DOHH2 (cell line): ENCODE measurements around the gene PRDM5.

Source experiments
- H3F3A ChIP-seq: fragments of 200-600 bp; sonication (generic), shearing (Covaris generic); 2 replicates; pipeline ENCODE4 v1.6.0; 2016; ENCODE audit warnings: antibody characterized with exemption, mild to moderate bottlenecking; ENCODE audit not compliant: control insufficient read depth, insufficient read depth
- H3K27ac ChIP-seq: fragments of 200-600 bp; sonication (generic); 2 replicates; pipeline ENCODE4 v1.5.1; 2014; ENCODE audit warnings: low read depth, mild to moderate bottlenecking, low read length, moderate library complexity
- H3K27me3 ChIP-seq: fragments of 200-600 bp; sonication (generic); 2 replicates; pipeline ENCODE4 v1.6.1; 2014; ENCODE audit warnings: mild to moderate bottlenecking, low read length, mixed read lengths; ENCODE audit not compliant: control insufficient read depth
- H3K36me3 ChIP-seq: fragments of 200-600 bp; sonication (generic); 2 replicates; pipeline ENCODE4 v1.6.1; 2014; ENCODE audit warnings: mild to moderate bottlenecking, low read length, moderate library complexity, mixed read lengths; ENCODE audit not compliant: control insufficient read depth
- H3K4me1 ChIP-seq: fragments of 200-600 bp; sonication (generic); 2 replicates; pipeline ENCODE4 v1.6.1; 2014; ENCODE audit warnings: mild to moderate bottlenecking, low read length, mixed read lengths; ENCODE audit not compliant: control insufficient read depth
- H3K4me2 ChIP-seq: fragments of 200-600 bp; sonication (generic); 2 replicates; pipeline ENCODE4 v1.6.0; 2014; ENCODE audit warnings: mild to moderate bottlenecking, low read length, moderate library complexity
- H3K4me3 ChIP-seq: fragments of 200-600 bp; sonication (generic); 2 replicates; pipeline ENCODE4 v1.5.1; 2014; ENCODE audit warnings: mild to moderate bottlenecking, low read length, mixed read lengths
- H3K79me2 ChIP-seq: fragments of 200-600 bp; sonication (generic); 2 replicates; pipeline ENCODE4 v1.6.1; 2014; ENCODE audit warnings: mild to moderate bottlenecking, low read length, mixed read lengths; ENCODE audit not compliant: control insufficient read depth
- H3K9me2 ChIP-seq: fragments of 200-600 bp; sonication (generic); replicated peaks from 2 replicates; pipeline ENCODE4 v1.6.1; 2014; ENCODE audit warnings: mild to moderate bottlenecking, low read length, mixed read lengths; ENCODE audit not compliant: control insufficient read depth
- H3K9me3 ChIP-seq: fragments of 200-600 bp; sonication (generic); 2 replicates; pipeline ENCODE4 v1.6.1; 2014; ENCODE audit warnings: antibody characterized with exemption, low read length, mixed read lengths; ENCODE audit not compliant: control insufficient read depth, insufficient read depth
- H4K20me1 ChIP-seq: fragments of 200-600 bp; sonication (generic); 2 replicates; pipeline ENCODE4 v1.6.0; 2014; ENCODE audit warnings: low read depth, mild to moderate bottlenecking, antibody characterized with exemption, low read length, moderate library complexity; ENCODE audit not compliant: control insufficient read depth, insufficient read depth
- EZH2phosphoT487 ChIP-seq: fragments of 200-600 bp; sonication (generic); IDR thresholded peaks from 2 replicates; pipeline ENCODE4 v1.6.1; 2017; ENCODE audit warnings: borderline replicate concordance, mild to moderate bottlenecking, antibody characterized with exemption, low read length, moderate library complexity, mixed read lengths
- TF ChIP-seq, protein P1 (sequence below): fragments of 200-600 bp; sonication (generic); IDR thresholded peaks from one replicate; pipeline ENCODE4 v1.5.1; 2014; ENCODE audit warnings: antibody characterized with exemption, mild to moderate bottlenecking, low read depth, low read length; ENCODE audit not compliant: poor library complexity, severe bottlenecking

The PRDM5 gene

DNA sequence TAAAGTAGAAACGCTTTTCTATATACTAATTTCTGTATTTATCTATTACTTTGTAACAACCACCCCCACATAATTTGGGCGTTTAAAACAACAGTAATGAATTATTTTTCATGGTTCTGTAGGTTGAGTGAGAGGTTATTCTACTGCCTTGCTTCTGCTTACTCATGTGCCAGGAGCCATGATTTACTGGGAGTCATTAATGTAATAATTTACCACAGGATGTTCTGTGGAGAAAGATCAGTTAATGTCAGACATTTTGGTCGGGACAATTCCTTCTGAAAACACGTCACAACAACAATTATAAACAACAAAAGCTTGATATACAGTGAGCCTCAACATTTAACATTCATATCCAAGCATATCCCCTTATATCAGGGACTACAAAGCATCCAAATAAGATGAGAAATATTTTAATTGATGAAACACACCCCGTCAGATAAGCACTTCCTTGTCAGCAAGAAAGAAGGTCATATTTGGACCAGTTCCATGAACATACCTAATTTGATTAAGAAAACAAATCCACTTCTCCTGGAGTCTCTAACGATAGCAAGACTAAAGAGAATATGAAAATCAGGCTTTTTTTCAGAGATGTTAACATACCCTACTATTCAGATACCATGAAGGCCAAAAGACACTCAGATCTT is 238.5 kb downstream of the PRDM5 start:
- Histone ChIP-seq H3K27ac (no peak overlapping the region), H3K4me2 (no peak overlapping the region), H3K36me3 (no peaks in the 10 kb centered on the region), H3F3A (no peaks in the 10 kb centered on the region), H3K9me3 (no peaks in the 10 kb centered on the region), H3K4me1 (no peaks in the 10 kb centered on the region), H3K79me2 (no peaks in the 10 kb centered on the region), H4K20me1 (no peaks in the 10 kb centered on the region), H3K27me3 (0 out of 2 replicates have a peak, but pooled peaks cover 3% of the 10 kb centered on the region), H3K9me2 (no peaks in the 10 kb centered on the region), H3K4me3 (no peak overlapping the region)
- TF ChIP-seq EZH2phosphoT487 = no peak
- TF ChIP-seq, protein P1, sequence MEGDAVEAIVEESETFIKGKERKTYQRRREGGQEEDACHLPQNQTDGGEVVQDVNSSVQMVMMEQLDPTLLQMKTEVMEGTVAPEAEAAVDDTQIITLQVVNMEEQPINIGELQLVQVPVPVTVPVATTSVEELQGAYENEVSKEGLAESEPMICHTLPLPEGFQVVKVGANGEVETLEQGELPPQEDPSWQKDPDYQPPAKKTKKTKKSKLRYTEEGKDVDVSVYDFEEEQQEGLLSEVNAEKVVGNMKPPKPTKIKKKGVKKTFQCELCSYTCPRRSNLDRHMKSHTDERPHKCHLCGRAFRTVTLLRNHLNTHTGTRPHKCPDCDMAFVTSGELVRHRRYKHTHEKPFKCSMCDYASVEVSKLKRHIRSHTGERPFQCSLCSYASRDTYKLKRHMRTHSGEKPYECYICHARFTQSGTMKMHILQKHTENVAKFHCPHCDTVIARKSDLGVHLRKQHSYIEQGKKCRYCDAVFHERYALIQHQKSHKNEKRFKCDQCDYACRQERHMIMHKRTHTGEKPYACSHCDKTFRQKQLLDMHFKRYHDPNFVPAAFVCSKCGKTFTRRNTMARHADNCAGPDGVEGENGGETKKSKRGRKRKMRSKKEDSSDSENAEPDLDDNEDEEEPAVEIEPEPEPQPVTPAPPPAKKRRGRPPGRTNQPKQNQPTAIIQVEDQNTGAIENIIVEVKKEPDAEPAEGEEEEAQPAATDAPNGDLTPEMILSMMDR = no peak

DNA sequence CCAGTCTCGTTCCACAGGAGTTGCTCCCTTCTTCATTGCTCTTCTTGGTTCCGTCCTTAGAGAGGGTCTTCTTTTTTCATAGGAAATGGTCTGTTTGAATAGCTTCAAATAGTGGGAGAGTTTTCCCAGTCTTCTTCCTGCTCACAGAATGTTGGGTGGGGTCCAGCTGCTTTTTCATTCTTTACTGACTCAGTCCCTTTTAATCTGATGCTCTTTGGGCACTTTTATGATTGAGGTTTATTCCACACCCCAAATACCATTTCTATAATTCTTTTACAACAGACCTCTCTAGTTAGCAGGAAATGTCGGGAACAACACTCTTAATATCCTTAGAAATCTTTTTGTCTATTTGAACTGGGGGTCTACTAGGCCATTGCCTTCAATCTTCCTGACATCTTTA is 239.5 kb downstream of the PRDM5 start:
- TF ChIP-seq EZH2phosphoT487 = no peak
- TF ChIP-seq, protein P1 = no peak
- Histone ChIP-seq H3K27ac (no peak overlapping the region), H3F3A (no peaks in the 10 kb centered on the region), H3K9me3 (no peaks in the 10 kb centered on the region), H3K4me2 (no peak overlapping the region), H3K4me3 (no peak overlapping the region), H3K27me3 (0 out of 2 replicates have a peak, but pooled peaks cover 3% of the 10 kb centered on the region), H3K36me3 (no peaks in the 10 kb centered on the region), H4K20me1 (no peaks in the 10 kb centered on the region), H3K79me2 (no peaks in the 10 kb centered on the region), H3K4me1 (no peaks in the 10 kb centered on the region), H3K9me2 (no peaks in the 10 kb centered on the region)

DNA sequence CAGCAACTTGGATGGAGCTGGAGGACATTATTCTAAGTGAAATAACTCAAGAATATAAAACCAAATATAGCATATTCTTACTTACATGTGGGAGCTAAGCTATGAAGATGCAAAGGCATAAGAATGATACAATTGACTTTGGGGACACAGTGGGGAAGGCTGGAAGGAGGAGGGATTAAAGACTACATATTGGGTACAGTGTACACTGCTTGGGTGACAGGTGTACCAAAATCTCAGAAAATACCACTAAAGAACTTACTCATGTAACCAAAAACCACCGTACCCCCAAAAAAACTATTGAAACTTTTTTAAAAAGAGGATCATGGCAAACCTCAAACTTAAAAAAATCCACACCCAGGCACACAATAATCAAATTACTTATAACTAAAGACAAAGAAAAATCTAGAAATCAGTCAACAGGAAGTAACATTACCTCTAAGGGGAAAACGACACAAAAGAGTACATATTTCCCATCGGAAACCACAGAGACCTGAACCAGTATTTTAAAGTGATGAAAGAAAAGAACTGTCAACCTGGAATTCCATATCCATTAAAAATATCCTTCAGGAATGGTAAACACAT is 241.8 kb downstream of the PRDM5 start:
- H3F3A ChIP-seq = no peaks in the 10 kb centered on the region
- no peak overlapping the region for H3K4me3 ChIP-seq
- no peak overlapping the region for H3K27ac ChIP-seq
- no peaks in the 10 kb centered on the region for H4K20me1 ChIP-seq
- H3K4me1 ChIP-seq = no peaks in the 10 kb centered on the region
- no peaks in the 10 kb centered on the region for H3K79me2 ChIP-seq
- no peaks in the 10 kb centered on the region for H3K9me2 ChIP-seq
- TF ChIP-seq, protein P1 = no peak
- no peak for TF ChIP-seq EZH2phosphoT487
- H3K9me3 ChIP-seq = no peaks in the 10 kb centered on the region
- no peak overlapping the region for H3K4me2 ChIP-seq
- no peaks in the 10 kb centered on the region for H3K36me3 ChIP-seq
- no peaks in the 10 kb centered on the region for H3K27me3 ChIP-seq
